Stimulated activated memory B cell treated with anti-CD40 and anti-IgM and Interleukin-4, amounts not matched to agents 10 μg/mL and 1 μg/mL and 100 μg/mL, for 72 hours (primary cell): ENCODE data around the gene PLEKHG2.
"Not testable (repeated sequence)": the region's sequence is repeated elsewhere in the genome, so short reads cannot be mapped to it uniquely, and the experiment has no call there.

Experiments
- ATAC-seq: fragments of 150-1000 bp; cut with Tn5 transposase; 2 replicates; pipeline ENCODE4 v1.10.0; 2021
- H3K27ac Mint-ChIP-seq: one replicate; pipeline ENCODE4 v1.8.0; 2022; ENCODE audit warnings: mild to moderate bottlenecking, mixed read lengths
- H3K27me3 Mint-ChIP-seq: one replicate; pipeline ENCODE4 v1.8.0; 2022; ENCODE audit warnings: mixed read lengths
- H3K36me3 Mint-ChIP-seq: one replicate; pipeline ENCODE4 v1.8.0; 2022; ENCODE audit warnings: mixed read lengths
- H3K4me1 Mint-ChIP-seq: one replicate; pipeline ENCODE4 v1.8.0; 2022; ENCODE audit warnings: mixed read lengths
- H3K4me3 Mint-ChIP-seq: one replicate; pipeline ENCODE4 v1.8.0; 2022; ENCODE audit warnings: mild to moderate bottlenecking, moderate library complexity, mixed read lengths
- H3K9me3 Mint-ChIP-seq: one replicate; pipeline ENCODE4 v1.8.0; 2022; ENCODE audit warnings: mixed read lengths

PLEKHG2 gene

GRCh38 chr19:39436350-39436716, 23.9 kb downstream of the PLEKHG2 start:
- H3K27me3 Mint-ChIP-seq, result no peaks in the 10 kb centered on the region

DNA sequence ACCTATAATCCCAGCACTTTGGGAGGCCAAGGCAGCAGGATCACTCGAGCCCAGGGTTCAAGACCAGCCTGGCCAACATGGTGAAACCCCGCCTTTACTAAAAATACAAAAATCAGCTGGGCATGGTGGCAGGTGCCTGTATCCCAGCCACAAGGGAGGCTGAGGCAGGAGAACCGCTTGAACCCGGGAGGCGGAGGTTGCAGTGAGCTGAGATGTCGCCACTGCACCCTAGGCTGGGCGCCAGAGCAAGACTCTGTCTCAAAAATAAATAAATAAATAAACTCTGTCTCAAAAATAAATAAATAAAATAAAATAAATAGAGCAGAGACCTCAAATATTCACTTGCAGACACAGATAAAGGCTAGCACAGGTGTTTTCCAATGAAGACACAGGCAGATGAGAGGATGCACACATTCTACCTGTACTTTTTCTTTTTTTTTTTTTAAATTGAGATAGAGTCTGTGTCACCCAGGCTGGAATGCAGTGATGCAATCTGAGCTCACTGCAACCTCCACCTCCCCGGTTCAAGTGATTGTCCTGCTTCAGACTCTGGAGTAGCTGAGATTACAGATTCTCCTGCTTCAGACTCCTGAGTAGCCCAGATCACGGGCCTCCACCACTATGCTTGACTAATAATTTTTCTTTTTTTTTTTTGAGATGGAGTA, 25.9 kb downstream of the PLEKHG2 start:
- H3K27me3 Mint-ChIP-seq, result no peaks in the 10 kb centered on the region
- ATAC-seq, result no peak
- H3K27ac Mint-ChIP-seq, result no peak overlapping the region
- H3K36me3 Mint-ChIP-seq, result peaks cover 23% of the 10 kb centered on the region
- H3K9me3 Mint-ChIP-seq, result no peaks in the 10 kb centered on the region
- H3K4me3 Mint-ChIP-seq, result no peak overlapping the region
- peaks cover 48% of the 10 kb centered on the region for H3K4me1 Mint-ChIP-seq

More at GRCh38 chr19:39436350-39436716, 23.9 kb downstream of the PLEKHG2 start:
- Mint-ChIP-seq H3K4me3 (peak overlapping the region; percentile 95), H3K4me1 (peaks cover 63% of the 10 kb centered on the region), H3K9me3 (no peaks in the 10 kb centered on the region), H3K36me3 (peaks cover 35% of the 10 kb centered on the region), H3K27ac (peak overlapping the region; percentile 99)
- no peak for ATAC-seq

GRCh38 chr19:39444598-39445195, 32.2 kb downstream of the PLEKHG2 start:
- peak overlapping the region; percentile 90 for H3K4me3 Mint-ChIP-seq
- H3K9me3 Mint-ChIP-seq, result no peaks in the 10 kb centered on the region
- no peak for ATAC-seq
- H3K36me3 Mint-ChIP-seq, result peaks cover 32% of the 10 kb centered on the region
- H3K4me1 Mint-ChIP-seq, result peaks cover 67% of the 10 kb centered on the region
- H3K27me3 Mint-ChIP-seq, result no peaks in the 10 kb centered on the region
- H3K27ac Mint-ChIP-seq, result peak overlapping the region; percentile 98

GRCh38 chr19:39445196-39446111, 33.0 kb downstream of the PLEKHG2 start, which contains the start of gene SUPT5H:
TSS of gene SUPT5H (plus strand) at chr19:39445582. CDS start at chr19:39445891, 309 bp downstream.
- Mint-ChIP-seq H3K9me3 (no peaks in the 10 kb centered on the region), H3K27me3 (no peaks in the 10 kb centered on the region), H3K27ac (peak within 1 kb of the TSS; percentile 98), H3K4me3 (peak within 1 kb of the TSS; percentile 90), H3K4me1 (peaks cover 67% of the 10 kb centered on the region), H3K36me3 (peaks cover 32% of the 10 kb centered on the region)
- ATAC-seq, result peak; percentile 95

DNA sequence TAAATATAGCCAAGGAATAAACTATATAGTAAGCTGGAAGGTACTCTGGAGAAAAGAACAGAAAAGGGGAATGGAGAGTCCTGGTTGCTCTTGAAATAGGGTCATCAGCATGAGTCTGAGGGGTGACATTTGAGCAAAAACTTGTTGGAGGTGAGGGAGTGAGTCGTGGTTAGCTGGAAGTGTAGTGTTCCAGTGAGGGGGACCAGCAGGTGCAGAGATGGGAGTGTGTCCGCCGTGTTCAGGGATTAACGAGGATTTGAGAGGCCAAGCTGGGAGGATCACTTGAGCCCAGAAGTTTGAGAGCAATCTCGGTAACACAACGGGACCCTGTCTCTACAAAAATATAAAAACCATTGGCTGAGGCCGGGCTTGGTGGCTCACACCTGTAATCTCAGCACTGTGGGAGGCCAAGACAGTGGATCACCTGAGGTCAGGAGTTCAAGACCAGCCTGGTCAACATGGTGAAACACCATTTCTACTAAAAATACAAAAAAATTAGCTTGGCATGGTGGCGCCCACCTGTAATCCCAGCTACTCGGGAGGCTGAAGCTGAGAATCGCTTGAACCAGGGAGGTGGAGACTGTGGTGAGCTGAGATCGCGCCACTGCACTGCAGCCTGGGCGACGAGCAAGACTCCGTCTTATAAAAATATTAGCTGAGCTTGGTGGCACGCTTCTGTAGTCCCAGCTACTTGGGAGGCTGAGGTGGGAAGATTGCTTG, 34.1 kb downstream of the PLEKHG2 start:
- H3K27ac Mint-ChIP-seq, result peak overlapping the region; percentile 98
- peak overlapping the region; percentile 90 for H3K4me3 Mint-ChIP-seq
- no peaks in the 10 kb centered on the region for H3K9me3 Mint-ChIP-seq
- H3K27me3 Mint-ChIP-seq, result no peaks in the 10 kb centered on the region
- H3K36me3 Mint-ChIP-seq, result peaks cover 34% of the 10 kb centered on the region
- no peak for ATAC-seq
- peaks cover 70% of the 10 kb centered on the region for H3K4me1 Mint-ChIP-seq

DNA sequence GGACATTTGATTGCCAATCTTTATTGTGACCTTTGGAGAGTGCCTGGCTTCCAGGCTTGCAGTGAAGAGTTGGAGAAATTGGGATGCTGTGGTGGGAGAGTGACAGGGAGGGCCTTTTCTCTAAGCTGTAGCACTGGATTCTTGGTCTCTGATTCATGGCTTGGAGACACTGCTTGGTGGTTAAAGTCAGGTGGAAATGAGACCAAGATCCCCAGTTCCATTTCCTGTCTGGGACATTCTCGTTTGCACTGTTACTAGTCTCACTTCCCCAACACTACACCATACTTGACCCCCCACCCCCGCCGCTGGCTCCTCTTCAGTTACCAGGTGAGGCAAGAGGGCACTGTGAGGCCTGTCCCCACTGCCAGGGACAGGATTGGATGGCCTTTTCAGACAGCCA, 35.8 kb downstream of the PLEKHG2 start:
- Mint-ChIP-seq H3K36me3 (peaks cover 51% of the 10 kb centered on the region), H3K4me1 (peaks cover 88% of the 10 kb centered on the region), H3K9me3 (no peaks in the 10 kb centered on the region), H3K27ac (peak overlapping the region; percentile 98), H3K27me3 (no peaks in the 10 kb centered on the region), H3K4me3 (peak overlapping the region; percentile 90)
- ATAC-seq, result peak; percentile 79

GRCh38 chr19:39449116-39449797, 36.8 kb downstream of the PLEKHG2 start:
- H3K36me3 Mint-ChIP-seq, result peaks cover 54% of the 10 kb centered on the region
- no peaks in the 10 kb centered on the region for H3K9me3 Mint-ChIP-seq
- H3K4me3 Mint-ChIP-seq, result peak overlapping the region; percentile 70
- no peak for ATAC-seq
- H3K27me3 Mint-ChIP-seq, result no peaks in the 10 kb centered on the region
- peaks cover 83% of the 10 kb centered on the region for H3K4me1 Mint-ChIP-seq
- H3K27ac Mint-ChIP-seq, result peak overlapping the region; percentile 98

DNA sequence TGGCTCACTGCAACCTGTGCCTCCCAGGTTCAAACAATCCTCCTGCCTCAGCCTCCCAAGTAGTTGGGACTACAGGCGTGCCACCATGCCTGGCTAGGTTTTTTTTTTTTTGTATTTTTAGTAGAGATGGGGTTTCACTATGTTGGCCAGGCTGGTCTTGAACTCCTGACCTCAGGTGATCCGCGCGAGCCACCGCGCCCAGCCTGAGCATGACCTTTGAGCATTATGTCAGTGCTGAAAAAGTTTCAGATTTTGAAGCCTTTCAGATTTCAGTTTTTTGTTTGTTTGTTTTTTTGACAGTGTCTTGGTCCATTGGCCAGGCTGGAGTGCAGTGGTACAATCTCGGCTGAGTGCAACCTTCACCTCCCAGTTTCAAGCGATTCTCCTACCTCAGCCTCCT, 38.8 kb downstream of the PLEKHG2 start:
- Mint-ChIP-seq H3K27ac (peak overlapping the region; percentile 71), H3K4me1 (peaks cover 74% of the 10 kb centered on the region), H3K36me3 (peaks cover 54% of the 10 kb centered on the region)
- H3K9me3 Mint-ChIP-seq, H3K27me3 Mint-ChIP-seq, ATAC-seq, H3K4me3 Mint-ChIP-seq: not testable (repeated sequence)

DNA sequence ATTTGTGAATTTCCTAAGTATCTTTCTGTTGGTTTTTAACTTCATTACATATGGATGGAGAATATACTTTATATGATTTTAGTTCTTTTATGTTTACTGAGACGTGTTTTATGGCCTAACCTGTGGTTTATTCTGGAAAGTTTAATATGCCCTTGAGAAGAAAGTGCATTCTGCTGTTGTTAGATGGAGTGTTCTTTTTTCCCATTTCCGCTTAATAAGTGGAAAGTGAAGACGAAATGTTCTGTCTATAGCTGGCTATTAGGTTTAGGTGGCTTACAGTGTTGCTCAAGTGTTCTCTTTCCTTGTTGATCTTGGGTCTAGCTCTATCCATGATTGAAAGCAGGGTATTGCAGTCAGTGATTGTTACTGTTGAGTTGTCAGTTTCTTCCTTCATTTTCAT, 50.9 kb downstream of the PLEKHG2 start:
- Mint-ChIP-seq H3K27ac (no peak overlapping the region), H3K9me3 (no peaks in the 10 kb centered on the region), H3K36me3 (peaks cover 59% of the 10 kb centered on the region), H3K27me3 (no peaks in the 10 kb centered on the region), H3K4me3 (no peak overlapping the region), H3K4me1 (peaks cover 5% of the 10 kb centered on the region)
- ATAC-seq, result no peak

GRCh38 chr19:39465956-39466747, 53.7 kb downstream of the PLEKHG2 start:
- Mint-ChIP-seq H3K9me3 (no peaks in the 10 kb centered on the region), H3K36me3 (peaks cover 67% of the 10 kb centered on the region), H3K27me3 (no peaks in the 10 kb centered on the region), H3K27ac (no peak overlapping the region), H3K4me3 (no peak overlapping the region), H3K4me1 (peaks cover 9% of the 10 kb centered on the region)
- no peak for ATAC-seq

- Mint-ChIP-seq H3K9me3 (no peaks in the 10 kb centered on the region), H3K4me3 (no peak overlapping the region), H3K27ac (no peak overlapping the region), H3K27me3 (no peaks in the 10 kb centered on the region), H3K36me3 (peaks cover 76% of the 10 kb centered on the region), H3K4me1 (peaks cover 19% of the 10 kb centered on the region)
- ATAC-seq, result no peak
Observed at GRCh38 chr19:39467941-39468340, 55.5 kb downstream of the PLEKHG2 start.

DNA sequence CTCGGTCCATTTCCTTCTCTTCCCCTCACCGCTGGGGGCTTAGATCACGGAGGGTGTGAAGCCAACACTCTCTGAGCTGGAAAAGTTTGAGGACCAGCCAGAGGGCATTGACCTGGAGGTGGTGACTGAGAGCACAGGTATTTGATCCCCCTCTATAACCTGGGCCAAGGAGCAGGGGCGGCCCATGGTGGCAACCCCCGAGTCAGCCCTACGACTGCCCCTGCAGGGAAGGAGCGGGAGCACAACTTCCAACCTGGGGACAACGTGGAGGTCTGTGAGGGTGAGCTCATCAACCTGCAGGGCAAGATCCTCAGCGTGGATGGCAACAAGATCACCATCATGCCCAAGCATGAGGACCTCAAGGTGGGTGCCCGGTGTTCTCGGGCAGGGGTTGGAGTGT, 56.6 kb downstream of the PLEKHG2 start:
- Mint-ChIP-seq H3K27ac (no peak overlapping the region), H3K4me1 (peaks cover 19% of the 10 kb centered on the region), H3K4me3 (no peak overlapping the region), H3K9me3 (no peaks in the 10 kb centered on the region), H3K27me3 (no peaks in the 10 kb centered on the region), H3K36me3 (peaks cover 80% of the 10 kb centered on the region)
- no peak for ATAC-seq

DNA sequence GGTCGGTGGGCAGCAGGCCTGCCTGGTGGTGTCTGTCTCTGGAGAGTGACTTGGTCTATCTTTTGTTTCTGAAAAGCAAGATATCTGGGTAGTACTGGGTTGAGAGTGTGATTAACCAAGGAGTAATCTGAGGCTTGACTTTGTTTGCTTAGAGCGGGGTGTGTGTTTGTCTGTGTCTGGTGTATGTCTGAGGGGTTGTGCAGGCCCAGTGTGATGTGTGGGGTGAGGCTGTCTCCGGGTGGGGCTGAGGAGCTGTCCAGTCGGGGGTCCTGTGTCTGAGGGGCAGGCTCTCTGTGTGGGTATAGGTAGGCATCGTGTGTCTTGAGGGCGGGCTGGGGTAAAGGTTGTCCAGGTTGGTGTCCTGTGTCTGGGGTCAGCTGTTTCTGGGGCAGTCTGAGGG, 57.1 kb downstream of the PLEKHG2 start:
- Mint-ChIP-seq H3K4me3 (no peak overlapping the region), H3K27ac (no peak overlapping the region)

More for the DNA sequence above, 57.1 kb downstream of the PLEKHG2 start:
- no peak for ATAC-seq
- Mint-ChIP-seq H3K27me3 (no peaks in the 10 kb centered on the region), H3K4me1 (peaks cover 19% of the 10 kb centered on the region), H3K36me3 (peaks cover 85% of the 10 kb centered on the region), H3K9me3 (no peaks in the 10 kb centered on the region)
